Dermis microvascular lymphatic vessel endothelial cell (primary cell): Measurements from ENCODE around the gene ARHGAP27. TPM values are rescaled to one million over a fixed set of nuclear protein-coding genes. Genes with fewer than 3 reads are reported as not detected.

ENCODE experiments used
- DNase-seq, 2 donors: peaks; one replicate each; pipeline versions ENCODE4 v3.0.0 to v3.0.0-alpha.2; 2010; ENCODE audit warnings: low read depth in 2 of 2
- total RNA-seq: library from RNA; depleted of rRNA; stranded (reverse); fragments of >200 nt; gene quantifications from 2 replicates; pipeline ENCODE4 v1.2.1, GENCODE V29; 2014

ARHGAP27 gene
- total RNA-seq, 1 donor from 2014 or later, result 19.3 TPM

- DNase-seq, result peak; percentile 60 to 79
Measured at GRCh38 chr17:45385331-45385997, 47.2 kb downstream of the ARHGAP27 start.

- DNase-seq, result no peak
Measured at GRCh38 chr17:45384789-45385262, 47.8 kb downstream of the ARHGAP27 start.

- no peak for DNase-seq
Measured at GRCh38 chr17:45384047-45384788, 48.5 kb downstream of the ARHGAP27 start.

GRCh38 chr17:45383003-45383402 is 49.7 kb downstream of the ARHGAP27 start:
- DNase-seq, result no peak

GRCh38 chr17:45382226-45382625 is 50.4 kb downstream of the ARHGAP27 start:
- no peak for DNase-seq

GRCh38 chr17:45380991-45381390 is 51.7 kb downstream of the ARHGAP27 start:
- DNase-seq, result no peak

- no peak for DNase-seq
Measured at GRCh38 chr17:45380046-45380765, 52.5 kb downstream of the ARHGAP27 start.

- DNase-seq, result no peak
Measured at GRCh38 chr17:45377401-45377800, 55.3 kb downstream of the ARHGAP27 start.

GRCh38 chr17:45376171-45377005 is 56.3 kb downstream of the ARHGAP27 start:
- DNase-seq, result no peak

- no peak for DNase-seq
Measured at GRCh38 chr17:45374501-45374900, 58.2 kb downstream of the ARHGAP27 start.

- peak in 1 of 2 donors; percentile 18 for DNase-seq
Measured at GRCh38 chr17:45372325-45372869, 60.3 kb downstream of the ARHGAP27 start.

- peak; percentile 61 to 90 for DNase-seq
Measured at GRCh38 chr17:45371414-45372324, 61.0 kb downstream of the ARHGAP27 start.

- peak in 1 of 2 donors; percentile 20 for DNase-seq
Measured at GRCh38 chr17:45370949-45371413, 61.7 kb downstream of the ARHGAP27 start.

- no peak for DNase-seq
Measured at GRCh38 chr17:45369421-45369820, 63.2 kb downstream of the ARHGAP27 start.

- DNase-seq, result no peak
Measured at GRCh38 chr17:45368651-45369050, 64.0 kb downstream of the ARHGAP27 start.

GRCh38 chr17:45367216-45367615 is 65.5 kb downstream of the ARHGAP27 start:
- no peak for DNase-seq

GRCh38 chr17:45366691-45367090 is 66.0 kb downstream of the ARHGAP27 start:
- no peak for DNase-seq

GRCh38 chr17:45366049-45366448 is 66.6 kb downstream of the ARHGAP27 start:
- no peak for DNase-seq

- DNase-seq, result peak in 1 of 2 donors; percentile 41
Measured at GRCh38 chr17:45364531-45365390, 67.9 kb downstream of the ARHGAP27 start.
